Measurements from ENCODE around the gene KRTAP2-2.

GRCh38 chr17:41037853-41038350, 17.1 kb downstream of the KRTAP2-2 start:
- TF ChIP-seq ZNF263 (CRISPR knock-in tag; IDR thresholded peaks at IDR 0.05) (no peak), ZNF687 (CRISPR knock-in tag; IDR thresholded peaks at IDR 0.05) (no peak), CTCF (CRISPR knock-in tag; IDR thresholded peaks at IDR 0.05) (no peak), RELA (CRISPR knock-in tag; IDR thresholded peaks at IDR 0.05) (no peak), ZNF3 (CRISPR knock-in tag; IDR thresholded peaks at IDR 0.05) (no peak), MEF2D (CRISPR knock-in tag; IDR thresholded peaks at IDR 0.05) (no peak), HNF4A (CRISPR knock-in tag; IDR thresholded peaks at IDR 0.05) (no peak), ARID3A (IDR thresholded peaks at IDR 0.05; ENCODE audit: low read depth, low read length) (no peak)

All from HepG2 (cell line).